ENCODE measurements around the gene ATP11A. TPM values are rescaled to one million over a fixed set of nuclear protein-coding genes. Genes with fewer than 3 reads are reported as not detected.
"Not testable (repeated sequence)": the region's sequence is repeated elsewhere in the genome, so short reads cannot be mapped to it uniquely, and the experiment has no call there.

The ATP11A gene
- total RNA-seq, 1 donor from 2014 or later = 114 TPM

- peaks cover 11% of the 10 kb centered on the region for H3K9me3 Mint-ChIP-seq
- H3K27ac Mint-ChIP-seq = no peak overlapping the region
- no peak for TF ChIP-seq CTCF (IDR thresholded peaks at IDR 0.05; ENCODE audit: unreplicated experiment)
- H3K36me3 Mint-ChIP-seq = peaks cover 31% of the 10 kb centered on the region
- no peak overlapping the region for H3K4me3 Mint-ChIP-seq
- no peak for DNase-seq (ENCODE audit: low spot score in 2 of 2, unreplicated experiment in 2 of 2)
- no peaks in the 10 kb centered on the region for H3K27me3 Mint-ChIP-seq (ENCODE audit: low read depth)
- H3K4me1 Mint-ChIP-seq = peaks cover 19% of the 10 kb centered on the region
Observed at GRCh38 chr13:112785483-112785856, 95.6 kb downstream of the ATP11A start.

GRCh38 chr13:112786810-112787209, 97.0 kb downstream of the ATP11A start:
- H3K4me3 Mint-ChIP-seq; H3K27me3 Mint-ChIP-seq (ENCODE audit: low read depth); DNase-seq (ENCODE audit: low spot score in 2 of 2, unreplicated experiment in 2 of 2); H3K27ac Mint-ChIP-seq: not testable (repeated sequence)
- peaks cover 11% of the 10 kb centered on the region for H3K9me3 Mint-ChIP-seq
- H3K4me1 Mint-ChIP-seq = peaks cover 15% of the 10 kb centered on the region
- H3K36me3 Mint-ChIP-seq = peaks cover 35% of the 10 kb centered on the region

DNA sequence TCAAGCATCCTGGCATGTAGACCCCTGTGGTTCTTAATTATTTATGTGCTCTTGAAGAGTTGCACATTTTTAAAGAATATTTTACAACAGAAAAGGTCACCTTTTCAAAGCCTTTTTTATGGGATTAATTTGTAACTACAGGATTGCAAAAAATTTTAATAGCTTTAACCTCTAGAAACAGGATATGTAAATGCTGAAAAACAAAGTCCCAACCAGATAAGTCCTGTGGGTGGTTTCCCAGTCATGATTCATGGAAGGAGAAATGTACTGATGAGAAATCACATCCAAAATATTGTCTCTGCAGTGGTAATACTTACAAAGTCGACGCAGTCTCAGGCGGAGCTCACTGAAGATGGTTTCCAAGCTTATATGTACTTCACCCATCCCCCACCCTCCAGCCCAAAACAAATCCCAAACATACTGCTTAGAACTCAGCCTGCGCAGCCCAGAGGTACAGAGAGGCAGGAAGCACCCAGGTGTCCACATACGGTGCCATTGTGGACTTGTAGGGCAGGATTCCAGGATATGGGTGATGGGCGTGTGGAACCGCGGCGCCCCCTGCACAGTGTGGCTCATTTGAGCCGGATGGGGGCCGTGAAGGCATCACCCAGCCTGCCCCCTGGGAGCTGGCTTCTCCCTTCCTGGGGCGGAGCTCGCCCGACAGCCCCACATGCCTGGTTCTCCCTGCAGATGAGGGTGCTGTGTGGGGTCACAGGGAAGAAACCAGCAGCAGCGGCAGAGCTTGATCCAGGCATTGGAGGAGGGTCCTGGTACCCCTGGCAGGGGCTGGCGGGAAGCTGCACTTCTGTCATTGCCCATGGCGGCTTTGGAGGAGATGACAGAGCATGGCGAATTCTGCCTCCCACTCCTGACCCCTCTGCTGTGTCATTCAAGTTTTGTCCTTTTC, 101.2 kb downstream of the ATP11A start:
- Mint-ChIP-seq H3K36me3 (peaks cover 35% of the 10 kb centered on the region), H3K4me1 (no peaks in the 10 kb centered on the region), H3K27me3 (ENCODE audit: low read depth) (no peaks in the 10 kb centered on the region), H3K4me3 (no peak overlapping the region), H3K9me3 (peaks cover 11% of the 10 kb centered on the region), H3K27ac (no peak overlapping the region)
- DNase-seq (ENCODE audit: low spot score in 2 of 2, unreplicated experiment in 2 of 2) = no peak
- TF ChIP-seq CTCF (IDR thresholded peaks at IDR 0.05; ENCODE audit: unreplicated experiment) = no peak

GRCh38 chr13:112791663-112792440, 102.0 kb downstream of the ATP11A start:
- Mint-ChIP-seq H3K36me3 (peaks cover 40% of the 10 kb centered on the region), H3K4me1 (no peaks in the 10 kb centered on the region), H3K4me3 (no peak overlapping the region), H3K9me3 (peaks cover 16% of the 10 kb centered on the region), H3K27ac (no peak overlapping the region), H3K27me3 (ENCODE audit: low read depth) (no peaks in the 10 kb centered on the region)
- no peak for TF ChIP-seq CTCF (IDR thresholded peaks at IDR 0.05; ENCODE audit: unreplicated experiment)
- no peak for DNase-seq (ENCODE audit: low spot score in 2 of 2, unreplicated experiment in 2 of 2)

- H3K27me3 Mint-ChIP-seq (ENCODE audit: low read depth) = no peaks in the 10 kb centered on the region
- TF ChIP-seq CTCF (IDR thresholded peaks at IDR 0.05; ENCODE audit: unreplicated experiment) = no peak
- no peaks in the 10 kb centered on the region for H3K4me1 Mint-ChIP-seq
- DNase-seq (ENCODE audit: low spot score in 2 of 2, unreplicated experiment in 2 of 2) = no peak
- peaks cover 42% of the 10 kb centered on the region for H3K36me3 Mint-ChIP-seq
- H3K4me3 Mint-ChIP-seq = no peak overlapping the region
- no peak overlapping the region for H3K27ac Mint-ChIP-seq
- peaks cover 19% of the 10 kb centered on the region for H3K9me3 Mint-ChIP-seq
Observed at GRCh38 chr13:112792511-112792910, 102.7 kb downstream of the ATP11A start.
